Measurements from ENCODE around the gene THEMIS.
A peak's percentile ranks its signal among the peaks of the same experiment; 100 is the strongest.
"Not testable (repeated sequence)": the region's sequence is repeated elsewhere in the genome, so short reads cannot be mapped to it uniquely, and the experiment has no call there.

THEMIS gene

GRCh38 chr6:127791779-127792528, 108.9 kb downstream of the THEMIS start:
- DNase-seq, result no peak

- DNase-seq, result no peak
Measured at GRCh38 chr6:127790571-127790970, 110.3 kb downstream of the THEMIS start.

GRCh38 chr6:127786109-127786508, 114.7 kb downstream of the THEMIS start:
- DNase-seq, result no peak

- no peak for DNase-seq
Measured at GRCh38 chr6:127784468-127784867, 116.4 kb downstream of the THEMIS start.

- not testable (repeated sequence) for DNase-seq
Measured at GRCh38 chr6:127781636-127782272, 119.1 kb downstream of the THEMIS start.

- DNase-seq, result no peak
Measured at GRCh38 chr6:127776320-127776719, 124.5 kb downstream of the THEMIS start.

- DNase-seq, result no peak
Measured at GRCh38 chr6:127775371-127775770, 125.5 kb downstream of the THEMIS start.

- DNase-seq, result no peak
Measured at GRCh38 chr6:127768745-127769144, 132.1 kb downstream of the THEMIS start.

GRCh38 chr6:127768223-127768622, 132.6 kb downstream of the THEMIS start:
- no peak for DNase-seq

GRCh38 chr6:127765949-127766348, 134.9 kb downstream of the THEMIS start:
- DNase-seq, result no peak

GRCh38 chr6:127762284-127762683, 138.6 kb downstream of the THEMIS start:
- no peak for DNase-seq

- no peak for DNase-seq
Measured at GRCh38 chr6:127761084-127761483, 139.8 kb downstream of the THEMIS start.

GRCh38 chr6:127749095-127749494, 151.8 kb downstream of the THEMIS start:
- no peak for DNase-seq

- DNase-seq, result no peak
Measured at GRCh38 chr6:127748290-127748689, 152.6 kb downstream of the THEMIS start.

- DNase-seq, result no peak
Measured at GRCh38 chr6:127738423-127738822, 162.4 kb downstream of the THEMIS start.

- DNase-seq, result no peak
Measured at GRCh38 chr6:127737768-127738167, 163.1 kb downstream of the THEMIS start.

- DNase-seq, result peak; percentile 68
Measured at GRCh38 chr6:127737009-127737486, 163.8 kb downstream of the THEMIS start.

- DNase-seq, result no peak
Measured at GRCh38 chr6:127732927-127733326, 167.9 kb downstream of the THEMIS start.

GRCh38 chr6:127727260-127727953, 173.5 kb downstream of the THEMIS start:
- no peak for DNase-seq

GRCh38 chr6:127725821-127726220, 175.0 kb downstream of the THEMIS start:
- DNase-seq, result no peak

GRCh38 chr6:127718694-127719093, 182.2 kb downstream of the THEMIS start:
- DNase-seq, result no peak

GRCh38 chr6:127717384-127717783, 183.5 kb downstream of the THEMIS start:
- no peak for DNase-seq

- DNase-seq, result no peak
Measured at GRCh38 chr6:127716465-127716864, 184.4 kb downstream of the THEMIS start.

GRCh38 chr6:127710668-127711067, 190.2 kb downstream of the THEMIS start:
- DNase-seq, result no peak
